Measurements from ENCODE around the gene OR1J1.

DNA sequence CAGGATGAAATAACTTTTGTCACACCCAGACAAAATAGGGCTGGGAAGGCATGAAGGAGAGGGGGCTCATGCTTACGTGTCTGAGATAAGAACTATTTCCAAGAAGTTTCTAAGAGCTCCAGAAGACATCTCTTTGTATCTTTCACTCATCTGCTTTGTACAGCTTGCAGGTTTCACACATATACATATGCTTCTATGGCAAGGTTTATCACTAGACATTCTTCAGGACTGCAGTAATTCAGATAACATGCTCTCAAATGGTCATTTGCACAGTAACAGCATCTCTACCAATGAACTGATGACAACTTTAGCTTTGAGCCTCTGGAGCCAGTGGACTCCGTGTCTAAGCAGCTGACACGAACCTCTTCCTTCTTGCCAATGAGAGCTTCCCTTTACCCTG lies 3.2 kb downstream of the OR1J1 start:
- TF ChIP-seq YY1 (IDR thresholded peaks at IDR 0.05; ENCODE audit: insufficient read depth, insufficient read length) (no peak), ZNF274 (IDR thresholded peaks at IDR 0.05; ENCODE audit: low read depth, low read length) (no peak), SUZ12 (IDR thresholded peaks at IDR 0.05; ENCODE audit: extremely low read depth, insufficient read depth, insufficient read length) (no peak)
